ENCODE results near the gene PIK3CG.

The PIK3CG gene

GRCh38 chr7:106862317-106863089, 2.6 kb upstream of the PIK3CG start:
- DNase-seq (ENCODE audit: low read depth) = peak; percentile 71
- TF ChIP-seq CTCF (conservative IDR thresholded peaks at IDR 0.05; ENCODE audit: low read length) = no peak
- no peak overlapping the region for H3K4me3 ChIP-seq (ENCODE audit: low read length)

- no peak for TF ChIP-seq CTCF (conservative IDR thresholded peaks at IDR 0.05; ENCODE audit: low read length)
- DNase-seq (ENCODE audit: low read depth) = no peak
- H3K4me3 ChIP-seq (ENCODE audit: low read length) = no peak overlapping the region
Measured at GRCh38 chr7:106863274-106863997, 1.6 kb upstream of the PIK3CG start.

- DNase-seq (ENCODE audit: low read depth) = no peak
- TF ChIP-seq CTCF (conservative IDR thresholded peaks at IDR 0.05; ENCODE audit: low read length) = no peak
- no peak overlapping the region for H3K4me3 ChIP-seq (ENCODE audit: low read length)
Measured at GRCh38 chr7:106864298-106865081, 592 bp upstream of the PIK3CG start.

GRCh38 chr7:106866298-106867281, 1.5 kb downstream of the PIK3CG start:
- no peak for TF ChIP-seq CTCF (conservative IDR thresholded peaks at IDR 0.05; ENCODE audit: low read length)
- no peak overlapping the region for H3K4me3 ChIP-seq (ENCODE audit: low read length)
- no peak for DNase-seq (ENCODE audit: low read depth)

GRCh38 chr7:106867641-106868351, 2.7 kb downstream of the PIK3CG start:
- DNase-seq (ENCODE audit: low read depth) = no peak
- no peak for TF ChIP-seq CTCF (conservative IDR thresholded peaks at IDR 0.05; ENCODE audit: low read length)
- H3K4me3 ChIP-seq (ENCODE audit: low read length) = no peak overlapping the region

GRCh38 chr7:106868364-106868763, 3.3 kb downstream of the PIK3CG start:
- H3K4me3 ChIP-seq (ENCODE audit: low read length) = no peak overlapping the region
- TF ChIP-seq CTCF (conservative IDR thresholded peaks at IDR 0.05; ENCODE audit: low read length) = no peak
- DNase-seq (ENCODE audit: low read depth) = no peak

Measured in AG10803 (cell line).